Nephron progenitor cell (in vitro differentiated cells): ENCODE data around the gene INHA.

Source experiments
- DNase-seq: peaks from one replicate; pipeline ENCODE4 v3.0.0; 2021
- H3K27ac Mint-ChIP-seq: 2 replicates; pipeline ENCODE4 v1.8.0; 2021; ENCODE audit warnings: mild to moderate bottlenecking, moderate library complexity, mixed read lengths
- H3K27me3 Mint-ChIP-seq: 2 replicates; pipeline ENCODE4 v1.8.0; 2021; ENCODE audit warnings: mild to moderate bottlenecking, low read depth, mixed read lengths; ENCODE audit not compliant: poor library complexity
- H3K36me3 Mint-ChIP-seq: 2 replicates; pipeline ENCODE4 v1.8.0; 2021; ENCODE audit warnings: low read depth, mixed read lengths
- H3K4me1 Mint-ChIP-seq: 2 replicates; pipeline ENCODE4 v1.8.0; 2021; ENCODE audit warnings: mixed read lengths
- H3K4me3 Mint-ChIP-seq: 2 replicates; pipeline ENCODE4 v1.8.0; 2021; ENCODE audit warnings: mild to moderate bottlenecking, moderate library complexity, mixed read lengths
- H3K9me3 Mint-ChIP-seq: 2 replicates; pipeline ENCODE4 v1.8.0; 2021; ENCODE audit warnings: mild to moderate bottlenecking, moderate library complexity, mixed read lengths
- CTCF ChIP-seq: fragments of 200-600 bp; sonication (generic); IDR thresholded peaks from 2 replicates; pipeline ENCODE4 v1.5.0; 2021; ENCODE audit warnings: antibody characterized with exemption

The INHA gene

GRCh38 chr2:219557791-219558785 is 14.0 kb upstream of the INHA start:
- no peak for TF ChIP-seq CTCF
- no peak for DNase-seq
- Mint-ChIP-seq H3K4me1 (peaks cover 25% of the 10 kb centered on the region), H3K9me3 (no peaks in the 10 kb centered on the region), H3K27me3 (peaks cover 9% of the 10 kb centered on the region), H3K27ac (no peak overlapping the region), H3K4me3 (no peak overlapping the region), H3K36me3 (peaks cover 43% of the 10 kb centered on the region)

GRCh38 chr2:219559156-219559915 is 12.8 kb upstream of the INHA start:
- Mint-ChIP-seq H3K9me3 (no peaks in the 10 kb centered on the region), H3K36me3 (peaks cover 50% of the 10 kb centered on the region), H3K4me3 (no peak overlapping the region), H3K4me1 (peaks cover 29% of the 10 kb centered on the region), H3K27ac (no peak overlapping the region), H3K27me3 (peaks cover 3% of the 10 kb centered on the region)
- DNase-seq = no peak
- no peak for TF ChIP-seq CTCF

- H3K27me3 Mint-ChIP-seq = peaks cover 3% of the 10 kb centered on the region
- H3K4me1 Mint-ChIP-seq = peaks cover 29% of the 10 kb centered on the region
- H3K27ac Mint-ChIP-seq = peak overlapping the region; percentile 86
- DNase-seq = no peak
- peak; percentile 70 for TF ChIP-seq CTCF
- no peak overlapping the region for H3K4me3 Mint-ChIP-seq
- no peaks in the 10 kb centered on the region for H3K9me3 Mint-ChIP-seq
- peaks cover 54% of the 10 kb centered on the region for H3K36me3 Mint-ChIP-seq
Measured at GRCh38 chr2:219560037-219560892, 11.8 kb upstream of the INHA start.

GRCh38 chr2:219560893-219561178 is 11.3 kb upstream of the INHA start:
- peaks cover 3% of the 10 kb centered on the region for H3K27me3 Mint-ChIP-seq
- no peaks in the 10 kb centered on the region for H3K9me3 Mint-ChIP-seq
- no peak for TF ChIP-seq CTCF
- H3K4me3 Mint-ChIP-seq = no peak overlapping the region
- no peak for DNase-seq
- H3K27ac Mint-ChIP-seq = peak overlapping the region; percentile 86
- peaks cover 29% of the 10 kb centered on the region for H3K4me1 Mint-ChIP-seq
- peaks cover 54% of the 10 kb centered on the region for H3K36me3 Mint-ChIP-seq

- Mint-ChIP-seq H3K27ac (peak overlapping the region; percentile 96), H3K36me3 (peaks cover 59% of the 10 kb centered on the region), H3K27me3 (peaks cover 3% of the 10 kb centered on the region), H3K4me1 (peaks cover 29% of the 10 kb centered on the region), H3K9me3 (no peaks in the 10 kb centered on the region), H3K4me3 (no peak overlapping the region)
- no peak for DNase-seq
- TF ChIP-seq CTCF = no peak
Measured at GRCh38 chr2:219561179-219562048, 10.7 kb upstream of the INHA start.
